Activated CD8-positive, alpha-beta memory T cell treated with anti-CD3 and anti-CD28 coated beads, Interleukin-2, amount 50 U/mL, for 48 hours (primary cell): ENCODE results near the gene C6orf47.

Source experiments
- DNase-seq: peaks from one replicate; pipeline ENCODE4 v3.0.0-alpha.2; 2020

The C6orf47 gene

GRCh38 chr6:31609519-31610406 lies 50.8 kb downstream of the C6orf47 start:
- DNase-seq = no peak
